Measurements from ENCODE around the gene CHAMP1. TPM values are rescaled to one million over a fixed set of nuclear protein-coding genes. Genes with fewer than 3 reads are reported as not detected.

Gene CHAMP1
- total and polyA plus RNA-seq, 2 of the 4 experiments (the other 2 are of a cell fraction) = 13.3 to 32.7 TPM

- Histone ChIP-seq H3K4ac (ENCODE audit: low read depth, low read length) (peak within 1 kb of the TSS; percentile 99), H2AK5ac (ENCODE audit: low read depth, low read length) (peak within 1 kb of the TSS; percentile 76), H3K4me2 (ENCODE audit: low read depth, low read length) (peak within 1 kb of the TSS; percentile 82), H3K9me1 (ENCODE audit: insufficient read depth, low read length) (peaks cover 3% of the 10 kb centered on the region), H2BK120ac (ENCODE audit: low read depth, low read length) (peak within 1 kb of the TSS; percentile 98), H3K56ac (ENCODE audit: extremely low read depth, insufficient read depth, low read length) (peak within 1 kb of the TSS; percentile 97), H2AFZ (replicated peaks; ENCODE audit: low read length, poor library complexity) (peak within 1 kb of the TSS; percentile 100), H3K9ac (ENCODE audit: low read depth, low read length) (peak within 1 kb of the TSS; percentile 99), H2BK5ac (ENCODE audit: low read depth, low read length, poor library complexity, severe bottlenecking) (peak within 1 kb of the TSS; percentile 100), H4K91ac (ENCODE audit: insufficient read depth, low read depth, low read length) (peak within 1 kb of the TSS; percentile 99), H2AK9ac (replicated peaks; ENCODE audit: low read depth, low read length, poor library complexity) (peak within 1 kb of the TSS; percentile 99), H4K8ac (ENCODE audit: low read depth in 2 of 2, low read length in 2 of 2) (peak within 1 kb of the TSS; percentile 83 to 100), H4K20me1 (ENCODE audit: insufficient read depth, low read length) (peaks cover 3% of the 10 kb centered on the region; the same call in 1 of the 2 replicates), H3K14ac (replicated peaks; ENCODE audit: low read depth, low read length) (peak within 1 kb of the TSS; percentile 100), H3K4me1 (ENCODE audit: control insufficient read depth, insufficient read depth, low read length) (peaks cover 4% of the 10 kb centered on the region), H4K5ac (ENCODE audit: low read depth, low read length) (peak within 1 kb of the TSS; percentile 98), H2BK20ac (ENCODE audit: low read depth, low read length) (peak within 1 kb of the TSS; percentile 81; the same call in 1 of the 2 replicates), H3K27ac (ENCODE audit: insufficient read depth, low read length) (peak within 1 kb of the TSS; percentile 100), H3K9me3 (ENCODE audit: control insufficient read depth, insufficient read depth, low read length) (no peaks in the 10 kb centered on the region), H3K23ac (ENCODE audit: low read depth, low read length) (peak within 1 kb of the TSS; percentile 99), H3K79me1 (ENCODE audit: low read depth in 1 of 2, low read length in 2 of 2) (peaks cover 19 to 39% of the 10 kb centered on the region in 2 experiments), H3K27me3 (ENCODE audit: control insufficient read depth, insufficient read depth, low read length) (no peaks in the 10 kb centered on the region), H2BK15ac (ENCODE audit: low read depth, low read length) (peak within 1 kb of the TSS; percentile 99), H3K4me3 (ENCODE audit: insufficient read depth, low read depth, low read length) (peak within 1 kb of the TSS; percentile 95), H3K18ac (ENCODE audit: low read depth, low read length) (peak within 1 kb of the TSS; percentile 97), H3K36me3 (ENCODE audit: control insufficient read depth, insufficient read depth, low read length) (peaks cover 12% of the 10 kb centered on the region)
- in situ Hi-C loops (cut with MboI; ENCODE audit: low sequenced_read_pairs) (no loop called here), intact Hi-C loops (cut with micrococcal nuclease) (no loop called here), dilution Hi-C loops (cut with HindIII; ENCODE audit: low sequenced_read_pairs, unreplicated experiment) (no loop called here)
- POLR2A ChIA-PET (ENCODE audit: unreplicated experiment) = interaction anchor here (0.6 kb wide), 1 partner anchor 59 kb away, joined by 3 read pairs; no protein-coding TSS in a partner anchor
- CTCF ChIA-PET = no interaction called here
- 0% methylated on average over 17 of the region's 89 CpGs; no CpG with 5 or more reads in 1 of the 2 experiments for WGBS, 2 experiments (ENCODE audit: extremely low coverage in 2 of 2, insufficient read length in 1 of 2)
- peak; percentile 87 for DNase-seq
- no TSS peak for BruUV-seq (replicated peaks)
- TF ChIP-seq USF2 (IDR thresholded peaks at IDR 0.05; ENCODE audit: low read depth, low read length) (0 out of 2 replicates have a peak, but pooled peaks have one; percentile 2), MAZ (IDR thresholded peaks at IDR 0.05; ENCODE audit: borderline replicate concordance, low read depth, low read length) (peak; percentile 74; the same call in 1 of the 2 replicates), RCOR1 (IDR thresholded peaks at IDR 0.05; ENCODE audit: insufficient replicate concordance, low read length) (no peak), MXI1 (IDR thresholded peaks at IDR 0.05; ENCODE audit: borderline replicate concordance, low read depth, low read length) (peak; percentile 37; the same call in 1 of the 2 replicates), POLR2A (IDR thresholded peaks at IDR 0.05; ENCODE audit: low read depth, low read length) (peak; percentile 49; the same call in 1 of the 2 replicates), RAD21 (IDR thresholded peaks at IDR 0.05; ENCODE audit: low read length) (no peak), ELK1 (IDR thresholded peaks at IDR 0.05; ENCODE audit: borderline replicate concordance, low read depth, low read length) (no peak), NFE2L2 (IDR thresholded peaks at IDR 0.05; ENCODE audit: low read depth, low read length) (no peak)
- peak; percentile 88 for ATAC-seq (ENCODE audit: low read depth)
These were observed 32.8 kb upstream of the CHAMP1 start, which contains the start of gene UPF3A for GRCh38 chr13:114281351-114282040. Gene UPF3A, plus strand, starts transcription at chr13:114281601. Its CDS starts 39 bp downstream, at chr13:114281640.

Data from IMR-90 (cell line).